Natural killer cell treated with Interleukin-12 subunit alpha and Interleukin-12 subunit beta and Interleukin-15 and Interleukin-18, amount 100 ng/mL, for 72 hours (primary cell): ENCODE results near the gene EMD. TPM values are rescaled to one million over a fixed set of nuclear protein-coding genes. Genes with fewer than 3 reads are reported as not detected.
"Not testable (repeated sequence)": the region's sequence is repeated elsewhere in the genome, so short reads cannot be mapped to it uniquely, and the experiment has no call there.

ENCODE experiments used
- ATAC-seq, 2 donors: fragments of 150-1000 bp; cut with Tn5 transposase in 1 of 2; sonication (Bioruptor Pico), chemical (Tn5 transposase) in 1 of 2; 2 replicates each; pipeline ENCODE4 v1.10.0; 2021
- DNase-seq: peaks from one replicate; pipeline ENCODE4 v3.0.0; 2022; ENCODE audit warnings: low spot score
- H3K27ac Mint-ChIP-seq, 2 donors: 1 replicate in 1 of 2; 2 replicates in 1 of 2; pipeline ENCODE4 v1.8.0; 2022; ENCODE audit warnings: mixed read lengths in 2 of 2, mild to moderate bottlenecking in 1 of 2, moderate library complexity in 1 of 2
- H3K27me3 Mint-ChIP-seq, 2 donors: 1 replicate in 1 of 2; 2 replicates in 1 of 2; pipeline ENCODE4 v1.8.0; 2022; ENCODE audit warnings: mixed read lengths in 2 of 2
- H3K36me3 Mint-ChIP-seq: one replicate; pipeline ENCODE4 v1.8.0; 2022; ENCODE audit warnings: mixed read lengths
- H3K4me1 Mint-ChIP-seq, 2 donors: 1 replicate in 1 of 2; 2 replicates in 1 of 2; pipeline ENCODE4 v1.8.0; 2022; ENCODE audit warnings: low read depth in 2 of 2, mixed read lengths in 2 of 2, mild to moderate bottlenecking in 1 of 2
- H3K4me3 Mint-ChIP-seq: one replicate; pipeline ENCODE4 v1.8.0; 2022; ENCODE audit warnings: mixed read lengths
- H3K9me3 Mint-ChIP-seq: 2 replicates; pipeline ENCODE4 v1.8.0; 2022; ENCODE audit warnings: mixed read lengths
- total RNA-seq, 2 donors: library from RNA; stranded (reverse); gene quantifications; one replicate each; pipeline ENCODE4 v1.2.3, GENCODE V29; 2022

The EMD gene
- total RNA-seq, 2 donors from 2014 or later = 49.2 to 61.9 TPM

DNA sequence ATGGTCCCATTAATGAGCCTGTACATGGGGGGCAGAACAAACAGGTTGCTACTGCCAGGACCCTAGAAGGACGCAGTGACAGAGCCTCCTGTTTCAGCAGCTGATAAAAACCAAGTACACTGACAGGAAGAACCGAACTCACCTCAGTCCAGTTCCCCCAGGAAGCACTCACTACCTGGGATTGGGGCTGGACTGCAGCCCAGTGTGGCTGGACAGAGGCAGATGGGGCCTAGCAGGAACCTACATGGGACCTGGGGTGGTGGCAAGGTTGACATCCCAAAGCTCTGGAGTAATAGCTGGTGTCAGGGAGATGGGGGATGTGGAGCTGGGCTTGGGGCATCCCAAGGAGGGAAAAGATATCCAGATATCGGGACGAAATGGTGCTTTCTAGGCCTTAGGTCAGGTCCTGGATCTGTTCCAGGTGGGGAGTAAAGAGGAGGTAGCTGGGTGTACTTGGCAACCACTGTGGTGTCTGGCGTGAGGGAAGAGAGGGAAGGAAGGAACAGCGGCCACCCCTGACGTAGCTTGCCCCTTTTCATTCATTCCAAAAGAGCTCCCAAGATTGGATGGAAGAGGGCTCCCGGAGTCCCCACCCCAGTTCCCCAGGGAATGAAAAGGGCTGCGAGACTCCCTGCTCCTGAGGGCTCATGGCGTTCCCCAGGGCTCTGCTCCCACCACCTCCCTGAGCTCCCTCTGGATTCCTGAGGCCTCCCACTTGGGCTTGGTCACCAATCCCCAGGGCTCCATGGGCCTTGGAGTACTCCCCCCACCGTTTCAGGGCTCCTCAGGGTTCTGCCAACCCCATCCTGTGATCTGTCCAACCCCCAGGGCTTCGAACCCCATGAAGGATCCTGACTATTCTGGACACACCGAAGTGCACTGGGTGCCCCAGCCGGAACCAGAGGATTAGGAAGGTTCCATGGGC, 4.5 kb downstream of the EMD start:
- H3K27me3 Mint-ChIP-seq = no peaks in the 10 kb centered on the region
- no peak overlapping the region for H3K27ac Mint-ChIP-seq

DNA sequence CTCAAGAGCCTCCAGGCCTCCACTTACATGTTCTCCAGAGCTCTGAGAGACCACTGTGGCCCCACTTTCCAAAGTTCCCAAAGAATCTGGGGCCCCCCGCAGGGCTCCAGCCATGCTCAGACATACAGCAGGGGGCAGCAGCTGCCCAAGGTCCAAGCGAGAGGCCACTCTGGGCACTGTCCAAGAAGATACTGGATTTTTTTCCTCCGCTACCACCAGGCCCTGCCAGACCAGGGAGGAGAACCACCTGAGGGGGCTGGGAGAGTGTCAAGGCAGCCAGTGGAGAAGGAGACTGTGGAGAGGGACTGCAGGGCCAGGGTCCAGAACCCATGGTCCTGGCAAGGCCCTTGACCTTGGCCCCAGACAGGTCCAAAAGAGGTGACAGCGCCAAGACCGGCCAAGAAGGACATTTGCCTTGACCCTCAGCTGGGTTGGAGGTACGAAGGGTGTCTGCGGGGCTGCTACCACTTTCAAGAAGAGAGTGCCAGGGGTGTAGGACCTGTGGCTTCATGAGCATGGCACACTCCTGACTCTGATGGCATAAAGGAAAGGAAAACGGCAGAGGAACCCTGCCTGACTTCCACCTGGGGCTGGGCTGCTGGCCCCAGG, 5.3 kb downstream of the EMD start:
- DNase-seq (no peak), ATAC-seq (no peak)
- H3K4me3 Mint-ChIP-seq = no peak overlapping the region
- H3K27me3 Mint-ChIP-seq = no peaks in the 10 kb centered on the region
- H3K27ac Mint-ChIP-seq = no peak overlapping the region
- H3K4me1 Mint-ChIP-seq = peaks cover 5 to 24% of the 10 kb centered on the region in 2 donors
- H3K9me3 Mint-ChIP-seq = no peaks in the 10 kb centered on the region
- H3K36me3 Mint-ChIP-seq = no peaks in the 10 kb centered on the region

More for the DNA sequence above, 4.5 kb downstream of the EMD start:
- Mint-ChIP-seq H3K4me1 (peaks cover 5 to 24% of the 10 kb centered on the region in 2 donors), H3K36me3 (no peaks in the 10 kb centered on the region), H3K4me3 (no peak overlapping the region), H3K9me3 (no peaks in the 10 kb centered on the region)
- DNase-seq (no peak), ATAC-seq (no peak)

- peak; percentile 64 to 71 for ATAC-seq
- H3K9me3 Mint-ChIP-seq = not testable (repeated sequence)
Measured at GRCh38 chrX:154388094-154388493, 9.0 kb downstream of the EMD start.

DNA sequence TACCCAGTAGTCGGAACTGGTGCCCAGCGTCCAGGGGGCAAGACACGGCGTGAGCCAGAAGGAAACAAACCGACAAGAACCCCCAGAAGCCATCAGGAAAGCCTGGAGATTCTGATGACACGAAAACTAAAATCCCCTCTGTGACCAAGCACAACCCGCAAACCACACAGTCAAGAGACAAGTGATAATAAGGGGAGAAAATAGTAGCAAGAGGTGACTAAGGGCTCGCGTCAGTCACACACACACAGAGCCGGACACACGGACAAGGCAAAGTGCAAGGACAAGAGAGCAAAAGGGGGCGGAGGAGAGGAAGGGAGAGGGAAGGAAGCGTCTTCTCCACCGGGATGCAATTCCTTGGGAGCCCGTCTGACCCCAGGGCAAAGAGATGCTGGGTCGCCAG, 9.6 kb downstream of the EMD start:
- H3K4me3 Mint-ChIP-seq, H3K36me3 Mint-ChIP-seq, DNase-seq, H3K9me3 Mint-ChIP-seq, H3K27me3 Mint-ChIP-seq, H3K4me1 Mint-ChIP-seq, H3K27ac Mint-ChIP-seq: not testable (repeated sequence)
- peak; percentile 53 to 66 for ATAC-seq

More at GRCh38 chrX:154388094-154388493, 9.0 kb downstream of the EMD start:
- H3K4me3 Mint-ChIP-seq, H3K27me3 Mint-ChIP-seq, DNase-seq, H3K27ac Mint-ChIP-seq, H3K36me3 Mint-ChIP-seq: not testable (repeated sequence)
- H3K4me1 Mint-ChIP-seq = peaks cover 0 to 10% of the 10 kb centered on the region in 2 donors

DNA sequence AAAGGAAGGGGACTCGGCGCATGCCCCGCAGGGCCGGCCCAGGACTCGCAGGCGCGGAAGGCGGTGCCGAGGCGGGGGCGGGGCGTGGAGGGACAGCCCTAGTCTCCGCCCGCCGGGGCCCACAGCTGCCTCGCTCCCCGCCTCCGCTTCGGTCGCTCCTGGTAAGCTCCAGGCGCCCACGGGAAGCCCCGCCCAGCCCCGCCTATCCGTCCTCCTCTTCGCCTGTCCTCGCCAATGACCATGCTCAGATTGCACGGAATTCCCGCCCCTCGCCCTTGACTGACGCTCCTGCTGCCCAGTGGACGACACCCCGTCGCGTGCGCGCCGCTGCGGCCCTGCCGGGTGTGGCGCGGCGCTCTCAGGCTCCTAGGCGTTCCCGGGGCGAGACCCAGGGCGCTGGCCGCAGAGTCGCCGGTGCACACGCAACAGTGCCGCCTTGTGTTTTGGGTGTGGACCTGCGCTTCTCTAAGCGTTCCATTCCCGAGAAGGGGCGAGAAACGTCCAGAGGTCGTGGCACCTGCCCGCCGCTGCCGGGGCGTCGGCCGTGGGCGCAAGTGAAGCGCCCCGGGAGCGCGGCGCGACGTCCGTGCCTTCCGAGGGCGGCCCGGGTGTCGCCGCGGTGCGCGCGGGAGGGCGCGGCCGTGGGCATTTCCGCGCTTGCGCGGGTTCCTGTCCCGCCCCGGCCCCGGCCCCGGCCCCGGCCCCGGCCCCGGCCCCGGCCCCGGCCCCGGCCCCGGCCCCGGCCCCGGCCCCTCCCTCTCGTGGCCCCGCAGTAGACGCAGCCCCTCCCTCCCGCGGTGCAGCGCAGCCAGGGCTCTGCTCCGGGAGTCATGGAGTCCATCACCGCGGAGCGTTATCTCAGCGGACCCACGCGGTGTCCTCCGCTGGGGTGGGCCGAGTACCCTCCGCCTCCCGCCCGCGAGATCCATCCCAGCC, 11.0 kb downstream of the EMD start:
- not testable (repeated sequence) for H3K4me3 Mint-ChIP-seq, H3K27me3 Mint-ChIP-seq, H3K36me3 Mint-ChIP-seq, H3K9me3 Mint-ChIP-seq, H3K27ac Mint-ChIP-seq, DNase-seq, H3K4me1 Mint-ChIP-seq
- ATAC-seq = peak; percentile 85 to 88

GRCh38 chrX:154396363-154396762, 17.3 kb downstream of the EMD start:
- ATAC-seq, H3K27ac Mint-ChIP-seq, H3K9me3 Mint-ChIP-seq, H3K4me3 Mint-ChIP-seq, H3K27me3 Mint-ChIP-seq, DNase-seq: not testable (repeated sequence)
- H3K4me1 Mint-ChIP-seq = peaks cover 8 to 21% of the 10 kb centered on the region in 2 donors
- peaks cover 16% of the 10 kb centered on the region for H3K36me3 Mint-ChIP-seq

GRCh38 chrX:154396973-154397887, 18.1 kb downstream of the EMD start:
- Mint-ChIP-seq H3K4me3 (peak overlapping the region; percentile 96), H3K9me3 (no peaks in the 10 kb centered on the region), H3K27me3 (no peaks in the 10 kb centered on the region), H3K27ac (peak overlapping the region; percentile 96 to 98), H3K4me1 (peaks cover 8 to 21% of the 10 kb centered on the region in 2 donors), H3K36me3 (peaks cover 16% of the 10 kb centered on the region)
- peak; percentile 77 to 81 for ATAC-seq
- DNase-seq = peak; percentile 86

GRCh38 chrX:154397888-154398667, 19.0 kb downstream of the EMD start, which contains the start of gene RPL10:
TSS of gene RPL10 (plus strand) at chrX:154398377. CDS start at chrX:154398520, 143 bp downstream.
- Mint-ChIP-seq H3K9me3 (no peaks in the 10 kb centered on the region), H3K4me3 (peak within 1 kb of the TSS; percentile 96), H3K4me1 (peaks cover 8 to 21% of the 10 kb centered on the region in 2 donors), H3K27me3 (no peaks in the 10 kb centered on the region), H3K27ac (peak within 1 kb of the TSS; percentile 96 to 98), H3K36me3 (peaks cover 16% of the 10 kb centered on the region)
- peak; percentile 90 to 91 for ATAC-seq
- DNase-seq = peak; percentile 94

GRCh38 chrX:154398668-154399526, 19.8 kb downstream of the EMD start:
- ATAC-seq (peak; percentile 45 to 48), DNase-seq (peak; percentile 86)
- Mint-ChIP-seq H3K4me3 (peak overlapping the region; percentile 96), H3K9me3 (no peaks in the 10 kb centered on the region), H3K4me1 (peaks cover 8 to 21% of the 10 kb centered on the region in 2 donors), H3K27ac (peak overlapping the region; percentile 96 to 98), H3K27me3 (peaks cover 0 to 5% of the 10 kb centered on the region in 2 donors), H3K36me3 (peaks cover 16% of the 10 kb centered on the region)

- DNase-seq (no peak), ATAC-seq (no peak)
- Mint-ChIP-seq H3K27ac (peak overlapping the region; percentile 96 to 98), H3K27me3 (peaks cover 0 to 5% of the 10 kb centered on the region in 2 donors), H3K4me1 (peaks cover 8 to 21% of the 10 kb centered on the region in 2 donors), H3K36me3 (peaks cover 16% of the 10 kb centered on the region), H3K9me3 (no peaks in the 10 kb centered on the region), H3K4me3 (peak overlapping the region; percentile 96)
Measured at GRCh38 chrX:154399527-154400368, 20.7 kb downstream of the EMD start.
